GM12865 (cell line): Measurements from ENCODE around the gene MAPT.
"Not testable (repeated sequence)": the region's sequence is repeated elsewhere in the genome, so short reads cannot be mapped to it uniquely, and the experiment has no call there.

ENCODE experiments used
- DNase-seq: peaks from one replicate; pipeline ENCODE4 v3.0.0; 2010; ENCODE audit warnings: low read depth
- H3K4me3 ChIP-seq: 2 replicates; pipeline ENCODE4 v1.5.1; 2011; ENCODE audit warnings: mild to moderate bottlenecking, low read depth, low read length, control low read depth
- CTCF ChIP-seq: IDR thresholded peaks from 2 replicates; pipeline ENCODE4 v1.5.1; 2011; ENCODE audit warnings: low read length, control low read depth, low read depth, inconsistent platforms; ENCODE audit not compliant: insufficient read depth; ENCODE audit errors: missing control alignments

Gene MAPT

GRCh38 chr17:46020023-46020761 lies 125.8 kb downstream of the MAPT start:
- TF ChIP-seq CTCF, result no peak
- peak; percentile 80 for DNase-seq
- no peak overlapping the region for H3K4me3 ChIP-seq

GRCh38 chr17:46020998-46021397 lies 126.6 kb downstream of the MAPT start:
- DNase-seq, result no peak
- no peak for TF ChIP-seq CTCF
- no peak overlapping the region for H3K4me3 ChIP-seq

DNA sequence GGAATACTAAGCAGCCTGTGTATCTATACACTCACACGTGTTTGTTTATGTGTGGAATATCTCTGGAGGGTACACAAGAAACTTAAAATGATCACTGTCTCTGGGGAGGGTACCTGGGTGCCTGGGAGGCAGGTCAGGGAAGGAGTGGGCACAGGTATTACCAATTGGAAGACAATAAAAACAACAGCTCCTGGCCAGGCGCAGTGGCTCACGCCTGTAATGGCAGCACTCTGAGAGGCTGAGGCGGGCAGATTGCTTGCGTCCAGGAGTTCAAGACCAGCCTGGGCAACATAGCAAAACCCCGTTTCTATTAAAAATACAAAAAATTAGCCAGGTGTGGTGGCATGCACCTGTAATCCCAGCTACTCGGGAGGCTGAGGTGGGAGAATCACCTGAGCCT lies 129.0 kb downstream of the MAPT start:
- not testable (repeated sequence) for DNase-seq

DNA sequence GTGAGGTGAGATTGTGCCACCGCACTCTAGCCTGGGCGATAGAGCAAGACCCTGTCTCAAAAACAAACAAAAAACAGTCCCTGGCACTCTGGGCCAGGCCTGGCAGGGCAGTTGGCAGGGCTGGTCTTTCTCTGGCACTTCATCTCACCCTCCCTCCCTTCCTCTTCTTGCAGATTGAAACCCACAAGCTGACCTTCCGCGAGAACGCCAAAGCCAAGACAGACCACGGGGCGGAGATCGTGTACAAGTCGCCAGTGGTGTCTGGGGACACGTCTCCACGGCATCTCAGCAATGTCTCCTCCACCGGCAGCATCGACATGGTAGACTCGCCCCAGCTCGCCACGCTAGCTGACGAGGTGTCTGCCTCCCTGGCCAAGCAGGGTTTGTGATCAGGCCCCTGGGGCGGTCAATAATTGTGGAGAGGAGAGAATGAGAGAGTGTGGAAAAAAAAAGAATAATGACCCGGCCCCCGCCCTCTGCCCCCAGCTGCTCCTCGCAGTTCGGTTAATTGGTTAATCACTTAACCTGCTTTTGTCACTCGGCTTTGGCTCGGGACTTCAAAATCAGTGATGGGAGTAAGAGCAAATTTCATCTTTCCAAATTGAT lies 129.5 kb downstream of the MAPT start:
- H3K4me3 ChIP-seq, result no peak overlapping the region
- no peak for TF ChIP-seq CTCF
- no peak for DNase-seq

More for the DNA sequence above, 129.0 kb downstream of the MAPT start:
- not testable (repeated sequence) for H3K4me3 ChIP-seq

DNA sequence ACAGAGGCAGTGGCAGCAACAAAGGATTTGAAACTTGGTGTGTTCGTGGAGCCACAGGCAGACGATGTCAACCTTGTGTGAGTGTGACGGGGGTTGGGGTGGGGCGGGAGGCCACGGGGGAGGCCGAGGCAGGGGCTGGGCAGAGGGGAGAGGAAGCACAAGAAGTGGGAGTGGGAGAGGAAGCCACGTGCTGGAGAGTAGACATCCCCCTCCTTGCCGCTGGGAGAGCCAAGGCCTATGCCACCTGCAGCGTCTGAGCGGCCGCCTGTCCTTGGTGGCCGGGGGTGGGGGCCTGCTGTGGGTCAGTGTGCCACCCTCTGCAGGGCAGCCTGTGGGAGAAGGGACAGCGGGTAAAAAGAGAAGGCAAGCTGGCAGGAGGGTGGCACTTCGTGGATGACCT lies 130.2 kb downstream of the MAPT start:
- no peak overlapping the region for H3K4me3 ChIP-seq
- DNase-seq, result no peak

GRCh38 chr17:46025060-46025459 lies 130.7 kb downstream of the MAPT start:
- H3K4me3 ChIP-seq, result no peak overlapping the region
- TF ChIP-seq CTCF, result no peak
- DNase-seq, result no peak

More for the DNA sequence above, 130.2 kb downstream of the MAPT start:
- TF ChIP-seq CTCF, result no peak

- H3K4me3 ChIP-seq, result no peak overlapping the region
Observed at GRCh38 chr17:46025510-46026165, 131.3 kb downstream of the MAPT start.

More at GRCh38 chr17:46025510-46026165, 131.3 kb downstream of the MAPT start:
- no peak for DNase-seq
- TF ChIP-seq CTCF, result no peak
